Adrenal gland (tissue), 5 donors: ENCODE measurements around the gene KIF1A.

Experiments used
- CTCF ChIP-seq, 6 experiments: fragments of 450-650 bp in 4 of 6; fragments of 200-600 bp in 2 of 6; sonication (generic) in 1 of 6; IDR thresholded peaks; 1 replicate in 5 of 6; 2 replicates in 1 of 6; pipeline versions ENCODE4 v1.5.1 to v1.8.0; 2016 to 2021; ENCODE audit warnings: antibody characterized with exemption in 6 of 6, mild to moderate bottlenecking in 2 of 6, moderate library complexity in 1 of 6
- POLR2A ChIP-seq, 2 donors: fragments of 450-650 bp; IDR thresholded peaks; one replicate each; pipeline ENCODE4 v1.6.1; 2017; ENCODE audit warnings: antibody characterized with exemption in 2 of 2, mild to moderate bottlenecking in 2 of 2, moderate library complexity in 1 of 2
- donor health status: DM: no; HTN: no; CAD: no.

- TF ChIP-seq POLR2A (IDR thresholded peaks at IDR 0.05) (no peak), CTCF (IDR thresholded peaks at IDR 0.05) (no peak)
Observed at GRCh38 chr2:240852671-240853314, 32.8 kb upstream of the KIF1A start.
